H1 (cell line): Measurements from ENCODE around the gene CCDC33. TPM values are rescaled to one million over a fixed set of nuclear protein-coding genes. Genes with fewer than 3 reads are reported as not detected.
"Not testable (repeated sequence)": the region's sequence is repeated elsewhere in the genome, so short reads cannot be mapped to it uniquely, and the experiment has no call there.

Experiments used
- CTCF ChIA-PET: fragments of 300-600 bp; sonication (Branson Sonifier 250); formaldehyde crosslinking; loops from one replicate; lab custom pipeline; 2021; ENCODE audit not compliant: partially characterized antibody; lab: Charles Lee
- POLR2A ChIA-PET: fragments of 300-600 bp; sonication (Branson Sonifier 250); formaldehyde crosslinking; loops from one replicate; lab custom pipeline; 2021; ENCODE audit warnings: inconsistent platforms; ENCODE audit not compliant: partially characterized antibody; lab: Charles Lee
- DNase-seq, 2 experiments: peaks; one replicate each; pipeline versions ENCODE4 v3.0.0 to v3.0.0-alpha.2; 2010 to 2022; ENCODE audit warnings: low spot score in 2 of 2, low read depth in 1 of 2, mixed read lengths in 1 of 2
- FAIRE-seq: peaks from 2 replicates; lab custom pipeline; 2011; peaks lifted over from hg19 to GRCh38; lab: Jason Lieb, UNC
- H2AFZ ChIP-seq: 2 replicates; pipeline ENCODE4 v1.8.1; 2012; ENCODE audit warnings: low read length, inconsistent platforms
- H2AK5ac ChIP-seq: 2 replicates; pipeline ENCODE4 v1.6.1; 2013; ENCODE audit warnings: low read depth, low read length
- H2BK120ac ChIP-seq: replicated peaks from 2 replicates; pipeline ENCODE3; 2013; ENCODE audit warnings: low read depth, low read length, inconsistent platforms
- H2BK12ac ChIP-seq: 2 replicates; pipeline ENCODE4 v1.6.1; 2013; ENCODE audit warnings: low read depth, low read length
- H2BK15ac ChIP-seq: 2 replicates; pipeline ENCODE4 v1.6.1; 2013; ENCODE audit warnings: low read length
- H2BK20ac ChIP-seq: 2 replicates; pipeline ENCODE4 v1.6.1; 2013; ENCODE audit warnings: low read length
- H2BK5ac ChIP-seq: 2 replicates; pipeline ENCODE4 v1.6.1; 2013; ENCODE audit warnings: low read depth, low read length
- H3K14ac ChIP-seq: 2 replicates; pipeline ENCODE4 v1.6.1; 2013; ENCODE audit warnings: inconsistent platforms; ENCODE audit not compliant: insufficient read length
- H3K18ac ChIP-seq: 2 replicates; pipeline ENCODE4 v1.6.1; 2013; ENCODE audit warnings: low read length; ENCODE audit errors: extremely low read depth
- H3K23ac ChIP-seq: 2 replicates; pipeline ENCODE4 v1.6.1; 2013; ENCODE audit warnings: inconsistent platforms; ENCODE audit not compliant: insufficient read length
- H3K23me2 ChIP-seq: 2 replicates; pipeline ENCODE4 v1.6.1; 2013; ENCODE audit warnings: low read depth, low read length
- H3K27ac ChIP-seq: 2 replicates; pipeline ENCODE4 v1.6.1; 2011; ENCODE audit warnings: low read depth, low read length, inconsistent platforms
- H3K27me3 ChIP-seq, 4 experiments: replicated peaks in 1 of 4; 1 replicate in 1 of 4; 2 replicates in 3 of 4; pipeline versions ENCODE4 v1.6.1 to v1.8.1; 2011 to 2013; ENCODE audit warnings: low read length in 3 of 4, mild to moderate bottlenecking in 3 of 4, inconsistent platforms in 2 of 4, mixed read lengths in 2 of 4, moderate library complexity in 1 of 4; ENCODE audit not compliant: control insufficient read depth in 3 of 4, insufficient read depth in 3 of 4; ENCODE audit errors: extremely low read depth in 1 of 4
- H3K36me3 ChIP-seq, 4 experiments: 2 replicates each; pipeline versions ENCODE4 v1.6.1 to v1.8.1; 2011 to 2013; ENCODE audit warnings: mild to moderate bottlenecking in 4 of 4, low read length in 3 of 4, moderate library complexity in 2 of 4, control low read depth in 1 of 4, inconsistent platforms in 1 of 4; ENCODE audit not compliant: insufficient read depth in 4 of 4, control insufficient read depth in 2 of 4
- H3K4ac ChIP-seq: replicated peaks from 2 replicates; pipeline ENCODE3; 2013; ENCODE audit warnings: low read length, low read depth, mixed read lengths, inconsistent platforms; ENCODE audit not compliant: insufficient read length
- H3K4me1 ChIP-seq, 4 experiments: replicated peaks in 1 of 4; 1 replicate in 1 of 4; 2 replicates in 3 of 4; pipeline versions ENCODE4 v1.6.1 to v1.8.1; 2011 to 2013; ENCODE audit warnings: low read length in 3 of 4, inconsistent platforms in 2 of 4, mixed read lengths in 1 of 4; ENCODE audit not compliant: insufficient read depth in 4 of 4, control insufficient read depth in 3 of 4
- H3K4me2 ChIP-seq, 2 experiments: 2 replicates each; pipeline versions ENCODE4 v1.6.1 to v1.8.1; 2011 to 2013; ENCODE audit warnings: low read depth in 2 of 2, low read length in 2 of 2, control low read depth in 1 of 2, inconsistent platforms in 1 of 2, mild to moderate bottlenecking in 1 of 2; ENCODE audit not compliant: insufficient read depth in 1 of 2
- H3K4me3 ChIP-seq, 4 experiments: fragments of 200-600, 300-600 bp in 1 of 4; sonication (generic), shearing (Covaris generic), sonication (Bioruptor Twin) in 1 of 4; 2 replicates each; pipeline versions ENCODE4 v1.5.1 to v1.8.1; 2011 to 2016; ENCODE audit warnings: low read length in 4 of 4, low read depth in 3 of 4, control low read depth in 2 of 4, inconsistent platforms in 2 of 4, mild to moderate bottlenecking in 2 of 4, mixed read lengths in 1 of 4, moderate library complexity in 1 of 4; ENCODE audit not compliant: insufficient read depth in 2 of 4; ENCODE audit errors: extremely low read depth in 1 of 4
- H3K56ac ChIP-seq: replicated peaks from 2 replicates; pipeline ENCODE3; 2013; ENCODE audit warnings: low read depth, mild to moderate bottlenecking, mixed read lengths, low read length, inconsistent platforms; ENCODE audit not compliant: insufficient read length
- H3K79me1 ChIP-seq: 2 replicates; pipeline ENCODE4 v1.6.1; 2013; ENCODE audit warnings: low read depth, low read length, control low read depth
- H3K79me2 ChIP-seq, 2 experiments: 2 replicates each; pipeline versions ENCODE4 v1.6.1 to v1.8.1; 2012 to 2013; ENCODE audit warnings: low read length in 2 of 2, mild to moderate bottlenecking in 2 of 2, inconsistent platforms in 1 of 2; ENCODE audit not compliant: insufficient read depth in 2 of 2, control insufficient read depth in 1 of 2
- H3K9ac ChIP-seq, 4 experiments: replicated peaks in 1 of 4; 1 replicate in 1 of 4; 2 replicates in 3 of 4; pipeline versions ENCODE4 v1.6.1 to v1.8.1; 2011 to 2013; ENCODE audit warnings: low read depth in 3 of 4, low read length in 3 of 4, control low read depth in 2 of 4, mild to moderate bottlenecking in 2 of 4, moderate library complexity in 2 of 4, inconsistent platforms in 1 of 4; ENCODE audit errors: extremely low read depth in 1 of 4
- H3K9me3 ChIP-seq, 2 experiments: 2 replicates each; pipeline versions ENCODE4 v1.6.1 to v1.8.1; 2012 to 2013; ENCODE audit warnings: mild to moderate bottlenecking in 2 of 2, moderate library complexity in 2 of 2, control low read depth in 1 of 2, inconsistent platforms in 1 of 2, low read depth in 1 of 2, low read length in 1 of 2, mixed read lengths in 1 of 2; ENCODE audit not compliant: insufficient read depth in 2 of 2
- H4K20me1 ChIP-seq, 2 experiments: replicated peaks in 1 of 2; 2 replicates each; pipeline versions ENCODE3 to v1.8.1; 2011 to 2013; ENCODE audit warnings: inconsistent platforms in 2 of 2, low read length in 2 of 2, mild to moderate bottlenecking in 1 of 2; ENCODE audit not compliant: insufficient read depth in 2 of 2, control insufficient read depth in 1 of 2
- H4K5ac ChIP-seq: 2 replicates; pipeline ENCODE4 v1.6.1; 2013; ENCODE audit warnings: low read length, low read depth, mixed read lengths, inconsistent platforms; ENCODE audit not compliant: insufficient read length
- H4K8ac ChIP-seq: 2 replicates; pipeline ENCODE4 v1.8.0; 2013; ENCODE audit warnings: mild to moderate bottlenecking, moderate library complexity, low read length, inconsistent platforms; ENCODE audit not compliant: insufficient read depth; ENCODE audit errors: extremely low read depth
- H4K91ac ChIP-seq: replicated peaks from 2 replicates; pipeline ENCODE3; 2013; ENCODE audit warnings: low read length, mixed read lengths, inconsistent platforms; ENCODE audit not compliant: insufficient read length
- WGBS, 2 experiments: shearing (Covaris generic) in 1 of 2; methylation state at CpG; one replicate each; pipeline versions ENCODE4 v1.1.6 to v1.1.7; 2013 to 2015; ENCODE audit warnings: low lambda C conversion rate in 2 of 2, mixed read lengths in 2 of 2, inconsistent platforms in 1 of 2, low coverage in 1 of 2, missing lambda C conversion rate in 1 of 2; ENCODE audit not compliant: insufficient replicate concordance in 2 of 2, insufficient coverage in 1 of 2, insufficient read length in 1 of 2; ENCODE audit errors: extremely low coverage in 1 of 2, missing lambda C conversion rate in 1 of 2; 5-methylcytosine and 5-hydroxymethylcytosine counted together
- polyA plus RNA-seq, 7 experiments: library from polyadenylated mRNA; depleted of rRNA in 3 of 7; stranded (reverse) in 5 of 7; unstranded in 2 of 7; fragments of >200 nt in 5 of 7; fragments of 200-250 nt in 2 of 7; gene quantifications; 1 replicate in 5 of 7; 2 replicates in 1 of 7; 4 replicates in 1 of 7; pipeline versions ENCODE4 v1.2.1 to v1.2.3, GENCODE V29; 2011 to 2013; ENCODE audit warnings: missing spikeins in 2 of 7, mixed read lengths in 2 of 7
- total RNA-seq: library from RNA; stranded (reverse); fragmentation: NEBNext Ultra II Directional; extraction: Animal tissue kit (Norgen Biotek cat#: 25700); gene quantifications from 2 replicates; pipeline ENCODE4 v1.2.1, GENCODE V29; 2021

The CCDC33 gene
- total and polyA plus RNA-seq, 2 of the 8 experiments (the other 6 are each of a cell fraction or from before 2014, with no cell fraction given): 2.0 to 2.7 TPM

GRCh38 chr15:74357514-74357913, 121.4 kb downstream of the CCDC33 start:
- not testable (repeated sequence) for H3K9ac ChIP-seq, H3K18ac ChIP-seq, H2BK15ac ChIP-seq, H4K91ac ChIP-seq, H4K20me1 ChIP-seq, H3K79me1 ChIP-seq, H3K23me2 ChIP-seq, H2BK12ac ChIP-seq, H3K4me2 ChIP-seq, H4K5ac ChIP-seq, H3K4ac ChIP-seq, H2BK120ac ChIP-seq, DNase-seq, H3K27ac ChIP-seq, H3K14ac ChIP-seq, FAIRE-seq, H2BK20ac ChIP-seq, H3K79me2 ChIP-seq, H3K4me3 ChIP-seq, H2BK5ac ChIP-seq, H2AK5ac ChIP-seq, H3K56ac ChIP-seq, H3K27me3 ChIP-seq, H3K9me3 ChIP-seq, H2AFZ ChIP-seq, H3K23ac ChIP-seq, H3K36me3 ChIP-seq, H4K8ac ChIP-seq
- POLR2A ChIA-PET: interaction anchor here (1.2 kb wide), 1 partner anchor 9 kb away, joined by 4 read pairs; the partner anchor contains the start of gene CYP11A1
- CTCF ChIA-PET: interaction anchor here (1.1 to 1.7 kb wide), 2 partner anchors 12 to 385 kb away, joined by 3 read pairs; no protein-coding TSS in a partner anchor
- WGBS, 2 experiments: 97% methylated on average over 7 of the region's 7 CpGs; no CpG with 5 or more reads in 1 of the 2 experiments
- peaks cover 0 to 15% (median 3%) of the 10 kb centered on the region in 4 experiments; a peak in 6 of 7 replicates for H3K4me1 ChIP-seq
